HCT116 (cell line): ENCODE measurements around the gene HOXB7. TPM values are rescaled to one million over a fixed set of nuclear protein-coding genes. Genes with fewer than 3 reads are reported as not detected.

Experiments
- ATAC-seq: fragments of 200-7000 bp; cut with Tn5 transposase; 2 replicates; pipeline ENCODE4 v1.9.1; 2020; ENCODE audit warnings: mild to moderate bottlenecking, moderate library complexity
- BruUV-seq: library from RNA; stranded (reverse); fragments of 400-500 nt; replicated peaks from 2 replicates; lab custom pipeline; 2021; lab: Mats Ljungman, UMichigan
- CTCF ChIA-PET: fragments of 300-600 bp; sonication (Branson Sonifier 250); formaldehyde crosslinking; loops from one replicate; lab custom pipeline; 2021; ENCODE audit warnings: antibody characterized with exemption; lab: Charles Lee
- POLR2A ChIA-PET: fragments of 300-600, 350-600 bp; sonication (Branson Sonifier 250); formaldehyde crosslinking; loops from one replicate; lab custom pipeline; 2021; ENCODE audit warnings: antibody characterized with exemption; lab: Charles Lee
- RAD21 ChIA-PET, 2 experiments: fragments of 300-600 bp; sonication (Branson Sonifier 250); formaldehyde crosslinking; loops; one replicate each; lab custom pipeline; 2023; ENCODE audit warnings: low total read pairs in 2 of 2; ENCODE audit not compliant: uncharacterized antibody in 2 of 2, unreplicated experiment in 2 of 2, low non-redundant PET in 1 of 2; lab: Charles Lee
- DNase-seq: peaks from one replicate; pipeline ENCODE4 v3.0.0-alpha.2; 2010; ENCODE audit warnings: low read depth, low spot score
- H2AFZ ChIP-seq: fragments of 200-600 bp; shearing (Covaris generic), sonication (generic); 2 replicates; pipeline ENCODE4 v1.6.1; 2017; ENCODE audit warnings: low read depth, mixed run types, mixed read lengths, antibody characterized with exemption, low read length; ENCODE audit not compliant: poor library complexity, severe bottlenecking
- H3K27ac ChIP-seq: 2 replicates; pipeline ENCODE4 v1.5.1; 2012; ENCODE audit warnings: low read depth, low read length
- H3K27me3 ChIP-seq: fragments of 200-600 bp; sonication (generic); 2 replicates; pipeline ENCODE4 v1.6.1; 2016; ENCODE audit warnings: mixed run types, low read length, mixed read lengths; ENCODE audit not compliant: insufficient read depth
- H3K36me3 ChIP-seq, 2 experiments: fragments of 200-500 bp in 1 of 2; fragments of 200-600 bp in 1 of 2; sonication (Bioruptor generic) in 1 of 2; sonication (generic) in 1 of 2; 2 replicates each; pipeline versions ENCODE4 v1.5.1 to v1.6.1; 2014 to 2016; ENCODE audit warnings: low read length in 2 of 2, inconsistent platforms in 1 of 2, mixed read lengths in 1 of 2, mixed run types in 1 of 2; ENCODE audit not compliant: insufficient read depth in 2 of 2, control insufficient read depth in 1 of 2
- H3K4me1 ChIP-seq, 2 experiments: fragments of 200-600 bp in 1 of 2; sonication (generic) in 1 of 2; 2 replicates each; pipeline versions ENCODE4 v1.5.1 to v1.6.1; 2012 to 2017; ENCODE audit warnings: low read length in 2 of 2, inconsistent platforms in 1 of 2, mild to moderate bottlenecking in 1 of 2, mixed read lengths in 1 of 2, mixed run types in 1 of 2, moderate library complexity in 1 of 2; ENCODE audit not compliant: insufficient read depth in 2 of 2, control insufficient read depth in 1 of 2
- H3K4me2 ChIP-seq: fragments of 200-600 bp; sonication (generic); 2 replicates; pipeline ENCODE4 v1.6.1; 2017; ENCODE audit warnings: mixed run types, low read length, mixed read lengths
- H3K4me3 ChIP-seq, 2 experiments: fragments of 200-600 bp in 1 of 2; sonication (generic) in 1 of 2; replicated peaks in 1 of 2; 2 replicates each; pipeline ENCODE4 v1.5.1; 2011 to 2016; ENCODE audit warnings: low read length in 2 of 2, control low read depth in 1 of 2, low read depth in 1 of 2, mild to moderate bottlenecking in 1 of 2, mixed read lengths in 1 of 2, mixed run types in 1 of 2
- H3K79me2 ChIP-seq: fragments of 200-600 bp; sonication (generic); 2 replicates; pipeline ENCODE4 v1.6.1; 2017; ENCODE audit warnings: mild to moderate bottlenecking, mixed run types, low read length, moderate library complexity, mixed read lengths; ENCODE audit not compliant: insufficient read depth
- H3K9ac ChIP-seq: fragments of 200-600 bp; sonication (generic); 2 replicates; pipeline ENCODE4 v1.6.1; 2016; ENCODE audit warnings: low read length, mixed read lengths
- H3K9me2 ChIP-seq: fragments of 200-600 bp; sonication (generic), shearing (Covaris generic); 2 replicates; pipeline ENCODE4 v1.6.1; 2017; ENCODE audit warnings: mixed run types, mild to moderate bottlenecking, moderate library complexity; ENCODE audit not compliant: insufficient read depth
- H3K9me3 ChIP-seq, 2 experiments: fragments of 200-500 bp in 1 of 2; fragments of 200-600 bp in 1 of 2; sonication (Bioruptor generic) in 1 of 2; sonication (generic) in 1 of 2; 2 replicates each; pipeline ENCODE4 v1.6.1; 2014 to 2017; ENCODE audit warnings: low read length in 2 of 2, mixed read lengths in 2 of 2, inconsistent platforms in 1 of 2, low read depth in 1 of 2, mild to moderate bottlenecking in 1 of 2, mixed run types in 1 of 2, moderate library complexity in 1 of 2; ENCODE audit not compliant: control insufficient read depth in 1 of 2, insufficient read depth in 1 of 2
- H4K20me1 ChIP-seq: fragments of 200-600 bp; sonication (generic), shearing (Covaris generic); 2 replicates; pipeline ENCODE4 v1.6.1; 2017; ENCODE audit warnings: mixed run types, mild to moderate bottlenecking, moderate library complexity; ENCODE audit not compliant: insufficient read depth
- ATF3 ChIP-seq: IDR thresholded peaks from 2 replicates; pipeline ENCODE4 v1.6.1; 2012
- CBX3 ChIP-seq: IDR thresholded peaks from 2 replicates; pipeline ENCODE4 v1.6.1; 2012; ENCODE audit warnings: low read depth
- CTCF ChIP-seq, 3 experiments: fragments of 200-600 bp in 1 of 3; sonication (generic) in 1 of 3; IDR thresholded peaks in 2 of 3; conservative IDR thresholded peaks in 1 of 3; 2 replicates each; pipeline ENCODE4 v1.5.1; 2012 to 2017; ENCODE audit warnings: low read depth in 2 of 3, low read length in 2 of 3, antibody characterized with exemption in 1 of 3, borderline replicate concordance in 1 of 3, control low read depth in 1 of 3, mild to moderate bottlenecking in 1 of 3, mixed read lengths in 1 of 3, mixed run types in 1 of 3, moderate library complexity in 1 of 3; ENCODE audit not compliant: insufficient read depth in 1 of 3
- ELF1 ChIP-seq: IDR thresholded peaks from 2 replicates; pipeline ENCODE4 v1.6.1; 2012; ENCODE audit warnings: low read depth, borderline replicate concordance
- REST ChIP-seq: IDR thresholded peaks from 2 replicates; pipeline ENCODE4 v1.6.1; 2012; ENCODE audit warnings: low read depth
- SIN3A ChIP-seq: IDR thresholded peaks from 2 replicates; pipeline ENCODE4 v1.6.1; 2012; ENCODE audit warnings: low read depth
- intact Hi-C: fragments of 100-400 bp; cut with micrococcal nuclease; formaldehyde crosslinking; loops from 2 replicates; pipeline ENCODE4 v1.10.0; 2022
- total RNA-seq: library from RNA; stranded (reverse); gene quantifications from one replicate; pipeline ENCODE4 v1.2.1, GENCODE V29; 2021; ENCODE audit not compliant: unreplicated experiment

HOXB7 gene
- total RNA-seq, 1 experiment from 2014 or later, result 33.6 TPM

GRCh38 chr17:48569240-48569582 lies 41.6 kb downstream of the HOXB7 start:
- no peak for TF ChIP-seq ATF3
- TF ChIP-seq REST, result no peak
- TF ChIP-seq ELF1, result no peak
- TF ChIP-seq CBX3, result no peak
- no peak for TF ChIP-seq CTCF (IDR thresholded peaks at IDR 0.05 in 2 of 3, conservative IDR thresholded peaks at IDR 0.05 in 1 of 3; ENCODE audit: borderline replicate concordance in 1 of 3, insufficient read depth in 1 of 3, low read depth in 2 of 3, low read length in 2 of 3)
- TF ChIP-seq SIN3A, result no peak
- DNase-seq (no peak), ATAC-seq (no peak)
- Histone ChIP-seq H3K27ac (no peak overlapping the region), H3K9me2 (no peaks in the 10 kb centered on the region), H3K9ac (no peak overlapping the region), H3K4me2 (no peak overlapping the region), H3K27me3 (no peaks in the 10 kb centered on the region), H3K36me3 (no peaks in the 10 kb centered on the region; a peak in 1 of 4 replicates), H2AFZ (no peak overlapping the region), H3K4me1 (no peaks in the 10 kb centered on the region), H3K79me2 (peaks cover 65% of the 10 kb centered on the region), H4K20me1 (no peaks in the 10 kb centered on the region), H3K9me3 (no peaks in the 10 kb centered on the region), H3K4me3 (no peak overlapping the region)
- POLR2A ChIA-PET, result no interaction called here
- intact Hi-C loops, result no loop called here
- RAD21 ChIA-PET, result no interaction called here
- no TSS peak for BruUV-seq
- CTCF ChIA-PET, result no interaction called here
